Panc1 (cell line): ENCODE measurements around the gene THPO. TPM values are rescaled to one million over a fixed set of nuclear protein-coding genes. Genes with fewer than 3 reads are reported as not detected.

Experiments
- ATAC-seq: fragments of 200-7000 bp; cut with Tn5 transposase; 2 replicates; pipeline ENCODE4 v1.9.1; 2020; ENCODE audit warnings: mild to moderate bottlenecking, moderate library complexity
- BruUV-seq: library from RNA; stranded (reverse); fragments of 400-500 nt; replicated peaks from 2 replicates; lab custom pipeline; 2021; lab: Mats Ljungman, UMichigan
- CTCF ChIA-PET: fragments of 300-600 bp; sonication (Branson Sonifier 250); formaldehyde crosslinking; loops from one replicate; lab custom pipeline; 2022; ENCODE audit warnings: antibody characterized with exemption; lab: Charles Lee
- POLR2A ChIA-PET: fragments of 300-600 bp; sonication (Branson Sonifier 250); formaldehyde crosslinking; loops from one replicate; lab custom pipeline; 2022; ENCODE audit warnings: antibody characterized with exemption; lab: Charles Lee
- DNase-seq: peaks from one replicate; pipeline ENCODE4 v3.0.0-alpha.2; 2010; ENCODE audit warnings: low read depth, low spot score
- H3K27ac ChIP-seq: 2 replicates; pipeline ENCODE4 v1.5.1; 2011; ENCODE audit warnings: mild to moderate bottlenecking, low read length, inconsistent platforms
- H3K27me3 ChIP-seq: fragments of 200-500 bp; sonication (Bioruptor generic); 2 replicates; pipeline ENCODE4 v1.6.0; 2014; ENCODE audit warnings: low read length, inconsistent platforms; ENCODE audit not compliant: control insufficient read depth, insufficient read depth
- H3K36me3 ChIP-seq: fragments of 200-500 bp; sonication (Bioruptor generic); 2 replicates; pipeline ENCODE4 v1.5.1; 2014; ENCODE audit warnings: inconsistent platforms, mild to moderate bottlenecking, low read length, moderate library complexity; ENCODE audit not compliant: control insufficient read depth, insufficient read depth
- H3K4me1 ChIP-seq: 2 replicates; pipeline ENCODE4 v1.5.1; 2011; ENCODE audit warnings: inconsistent platforms, mild to moderate bottlenecking, low read length, moderate library complexity; ENCODE audit not compliant: control insufficient read depth, insufficient read depth
- H3K4me3 ChIP-seq, 2 experiments: 2 replicates each; pipeline ENCODE4 v1.5.1; 2011 to 2012; ENCODE audit warnings: low read depth in 2 of 2, low read length in 2 of 2, mild to moderate bottlenecking in 2 of 2, inconsistent platforms in 1 of 2, moderate library complexity in 1 of 2
- H3K9me3 ChIP-seq: fragments of 200-500 bp; sonication (Bioruptor generic); 2 replicates; pipeline ENCODE4 v1.5.1; 2014; ENCODE audit warnings: low read depth, mild to moderate bottlenecking, inconsistent platforms, low read length, moderate library complexity; ENCODE audit not compliant: control insufficient read depth, insufficient read depth
- CTCF ChIP-seq: fragments of 450-650 bp; IDR thresholded peaks from 2 replicates; pipeline ENCODE4 v1.5.1; 2017; ENCODE audit warnings: mild to moderate bottlenecking
- POLR2AphosphoS5 ChIP-seq: IDR thresholded peaks from 2 replicates; pipeline ENCODE4 v1.6.1; 2012; ENCODE audit warnings: mild to moderate bottlenecking, low read depth, low read length, moderate library complexity
- SIN3A ChIP-seq: IDR thresholded peaks from 2 replicates; pipeline ENCODE4 v1.6.1; 2012; ENCODE audit warnings: low read depth, mild to moderate bottlenecking, low read length, moderate library complexity, borderline replicate concordance; ENCODE audit not compliant: insufficient read depth
- TCF7L2 ChIP-seq: IDR thresholded peaks from 2 replicates; pipeline ENCODE4 v1.6.1; 2011; ENCODE audit warnings: mild to moderate bottlenecking, low read depth, low read length, inconsistent platforms
- in situ Hi-C: cut with HindIII; loops from 2 replicates; pipeline ENCODE4 v1.10.0; 2016; ENCODE audit warnings: low sequenced_read_pairs, low pct_unique_long_range_greater_than_20kb
- intact Hi-C: fragments of 100-400 bp; cut with micrococcal nuclease; formaldehyde crosslinking; loops from one replicate; pipeline ENCODE4 v1.10.0; 2022; ENCODE audit not compliant: unreplicated experiment
- total RNA-seq: library from RNA; stranded (reverse); gene quantifications from one replicate; pipeline ENCODE4 v1.2.1, GENCODE V29; 2021; ENCODE audit not compliant: unreplicated experiment
- TF ChIP-seq, protein P1 (sequence below), 2 experiments: IDR thresholded peaks; 2 replicates each; pipeline ENCODE4 v1.6.1; 2011 to 2012; ENCODE audit warnings: low read depth in 2 of 2, control low read depth in 1 of 2, low read length in 1 of 2, mild to moderate bottlenecking in 1 of 2, moderate library complexity in 1 of 2; ENCODE audit not compliant: insufficient read depth in 1 of 2

THPO gene
- total RNA-seq, 1 experiment from 2014 or later: not detected

DNA sequence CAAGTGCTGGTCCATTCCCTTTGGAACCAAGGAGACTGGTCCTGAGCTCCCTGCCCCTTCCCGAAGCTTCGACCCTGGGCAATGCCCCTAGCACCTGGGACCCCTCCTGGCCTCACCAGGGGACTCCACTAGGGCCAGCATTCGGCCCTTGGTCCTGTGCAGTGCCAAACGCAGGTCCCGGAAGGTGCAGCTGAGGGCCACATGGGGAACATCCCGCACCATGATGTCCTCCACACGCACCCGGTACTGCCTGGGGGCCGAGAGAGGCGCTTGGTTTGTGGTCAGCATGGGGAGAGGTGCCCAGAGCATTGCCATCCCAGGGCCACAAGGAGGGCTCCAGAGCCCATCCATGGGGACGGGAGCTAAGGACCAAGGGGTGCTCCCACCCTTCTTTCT lies 24.5 kb downstream of the THPO start:
- in situ Hi-C loops: no loop called here
- DNase-seq: no peak
- POLR2A ChIA-PET: no interaction called here

DNA sequence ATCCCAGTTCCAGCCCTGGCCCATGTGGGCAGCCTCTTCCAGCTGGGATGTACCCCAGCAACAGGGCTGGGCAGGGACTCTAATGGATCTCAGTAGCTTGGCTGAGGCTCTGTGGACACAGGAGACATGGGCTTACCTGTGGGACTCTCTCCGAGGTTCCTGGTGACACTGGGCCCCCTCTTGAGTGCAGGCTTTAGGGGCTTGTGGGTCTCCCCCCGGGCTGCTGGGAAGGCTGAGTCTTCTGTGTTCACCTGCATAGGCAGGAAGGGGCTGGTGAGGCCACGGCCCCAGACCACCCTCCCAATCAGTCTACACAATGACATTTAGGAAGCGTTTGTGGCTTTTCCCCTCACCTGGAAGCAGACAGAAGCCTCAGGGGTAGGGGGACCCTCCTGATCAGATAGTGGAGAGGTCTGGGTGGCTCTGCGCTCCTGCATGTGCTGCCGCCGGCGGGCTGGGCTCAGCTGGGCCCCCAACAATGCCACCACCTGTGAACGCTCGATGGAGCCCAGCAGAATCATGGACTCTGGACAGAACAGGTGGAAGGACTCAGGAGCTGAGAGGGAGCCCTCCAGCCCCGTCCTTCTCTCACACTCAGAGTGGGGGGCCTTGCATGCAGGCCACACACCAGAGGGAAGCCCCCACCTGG lies 25.0 kb downstream of the THPO start:
- in situ Hi-C loops (no loop called here), intact Hi-C loops (no loop called here)
- ATAC-seq (no peak), DNase-seq (no peak)
- Histone ChIP-seq H3K4me1 (no peaks in the 10 kb centered on the region), H3K36me3 (no peaks in the 10 kb centered on the region; the same call in 1 of the 2 replicates), H3K4me3 (no peak overlapping the region), H3K9me3 (no peaks in the 10 kb centered on the region), H3K27me3 (no peaks in the 10 kb centered on the region), H3K27ac (no peak overlapping the region)
- TF ChIP-seq POLR2AphosphoS5 (no peak), CTCF (no peak), SIN3A (no peak), TCF7L2 (no peak)
- TF ChIP-seq, protein P1, sequence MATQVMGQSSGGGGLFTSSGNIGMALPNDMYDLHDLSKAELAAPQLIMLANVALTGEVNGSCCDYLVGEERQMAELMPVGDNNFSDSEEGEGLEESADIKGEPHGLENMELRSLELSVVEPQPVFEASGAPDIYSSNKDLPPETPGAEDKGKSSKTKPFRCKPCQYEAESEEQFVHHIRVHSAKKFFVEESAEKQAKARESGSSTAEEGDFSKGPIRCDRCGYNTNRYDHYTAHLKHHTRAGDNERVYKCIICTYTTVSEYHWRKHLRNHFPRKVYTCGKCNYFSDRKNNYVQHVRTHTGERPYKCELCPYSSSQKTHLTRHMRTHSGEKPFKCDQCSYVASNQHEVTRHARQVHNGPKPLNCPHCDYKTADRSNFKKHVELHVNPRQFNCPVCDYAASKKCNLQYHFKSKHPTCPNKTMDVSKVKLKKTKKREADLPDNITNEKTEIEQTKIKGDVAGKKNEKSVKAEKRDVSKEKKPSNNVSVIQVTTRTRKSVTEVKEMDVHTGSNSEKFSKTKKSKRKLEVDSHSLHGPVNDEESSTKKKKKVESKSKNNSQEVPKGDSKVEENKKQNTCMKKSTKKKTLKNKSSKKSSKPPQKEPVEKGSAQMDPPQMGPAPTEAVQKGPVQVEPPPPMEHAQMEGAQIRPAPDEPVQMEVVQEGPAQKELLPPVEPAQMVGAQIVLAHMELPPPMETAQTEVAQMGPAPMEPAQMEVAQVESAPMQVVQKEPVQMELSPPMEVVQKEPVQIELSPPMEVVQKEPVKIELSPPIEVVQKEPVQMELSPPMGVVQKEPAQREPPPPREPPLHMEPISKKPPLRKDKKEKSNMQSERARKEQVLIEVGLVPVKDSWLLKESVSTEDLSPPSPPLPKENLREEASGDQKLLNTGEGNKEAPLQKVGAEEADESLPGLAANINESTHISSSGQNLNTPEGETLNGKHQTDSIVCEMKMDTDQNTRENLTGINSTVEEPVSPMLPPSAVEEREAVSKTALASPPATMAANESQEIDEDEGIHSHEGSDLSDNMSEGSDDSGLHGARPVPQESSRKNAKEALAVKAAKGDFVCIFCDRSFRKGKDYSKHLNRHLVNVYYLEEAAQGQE (IDR thresholded peaks at IDR 0.05; ENCODE audit: insufficient read depth in 1 of 2, low read depth in 2 of 2, low read length in 1 of 2): no peak
- CTCF ChIA-PET: no interaction called here
- POLR2A ChIA-PET: no interaction called here
- BruUV-seq: no TSS peak

More for the DNA sequence above, 24.5 kb downstream of the THPO start:
- CTCF ChIA-PET: interaction anchor here (0.9 to 1.0 kb wide), 2 partner anchors 8 to 16 kb away, joined by 3 to 4 read pairs; partner anchors contain the start of gene FAM131A
- H3K4me3 ChIP-seq: no peak overlapping the region
- H3K27ac ChIP-seq: no peak overlapping the region
- H3K9me3 ChIP-seq: no peaks in the 10 kb centered on the region
- ATAC-seq: no peak
- no peaks in the 10 kb centered on the region; the same call in 1 of the 2 replicates for H3K36me3 ChIP-seq
- no peaks in the 10 kb centered on the region for H3K27me3 ChIP-seq
- no peaks in the 10 kb centered on the region for H3K4me1 ChIP-seq
- BruUV-seq: no TSS peak
- intact Hi-C loops: no loop called here
- no peak for TF ChIP-seq CTCF
- TF ChIP-seq TCF7L2: no peak
- TF ChIP-seq, protein P1 (IDR thresholded peaks at IDR 0.05; ENCODE audit: insufficient read depth in 1 of 2, low read depth in 2 of 2, low read length in 1 of 2): no peak
- no peak for TF ChIP-seq POLR2AphosphoS5
- no peak for TF ChIP-seq SIN3A
